Kidney (tissue), 14 donors: ENCODE results near the gene CLEC7A. TPM values are rescaled to one million over a fixed set of nuclear protein-coding genes. Genes with fewer than 3 reads are reported as not detected.

Experiments
- DNase-seq, 5 donors: peaks; one replicate each; pipeline ENCODE4 v3.0.0-alpha.2; 2013 to 2020
- FAIRE-seq: peaks from 2 replicates; lab custom pipeline; 2012; peaks lifted over from hg19 to GRCh38; lab: Jason Lieb, UNC
- H3K27ac ChIP-seq, 2 donors: one replicate each; pipeline ENCODE4 v1.7.0; 2013; ENCODE audit warnings: low read depth in 2 of 2, low read length in 2 of 2, inconsistent platforms in 1 of 2
- H3K27me3 ChIP-seq: one replicate; pipeline ENCODE4 v1.7.1; 2013; ENCODE audit warnings: low read length, inconsistent platforms; ENCODE audit not compliant: control insufficient read depth, insufficient read depth
- H3K36me3 ChIP-seq, 3 donors: one replicate each; pipeline versions ENCODE4 v1.7.0 to v1.7.1; 2013; ENCODE audit warnings: low read length in 3 of 3, control low read depth in 1 of 3, inconsistent platforms in 1 of 3; ENCODE audit not compliant: insufficient read depth in 3 of 3, control insufficient read depth in 2 of 3
- H3K4me1 ChIP-seq, 3 donors: one replicate each; pipeline versions ENCODE4 v1.7.0 to v1.7.1; 2013; ENCODE audit warnings: low read length in 3 of 3, inconsistent platforms in 1 of 3, low read depth in 1 of 3; ENCODE audit not compliant: control insufficient read depth in 2 of 3, insufficient read depth in 2 of 3
- H3K4me3 ChIP-seq, 3 donors: one replicate each; pipeline versions ENCODE4 v1.7.0 to v1.8.1; 2013; ENCODE audit warnings: low read length in 3 of 3, control low read depth in 1 of 3, inconsistent platforms in 1 of 3
- H3K9ac ChIP-seq, 3 donors: one replicate each; pipeline versions ENCODE4 v1.7.0 to v1.7.1; 2013; ENCODE audit warnings: low read length in 3 of 3, control low read depth in 1 of 3, inconsistent platforms in 1 of 3
- H3K9me3 ChIP-seq, 3 donors: one replicate each; pipeline versions ENCODE4 v1.7.0 to v1.7.1; 2013; ENCODE audit warnings: low read length in 3 of 3, control low read depth in 1 of 3, inconsistent platforms in 1 of 3; ENCODE audit not compliant: control insufficient read depth in 2 of 3, insufficient read depth in 1 of 3
- CTCF ChIP-seq: IDR thresholded peaks from 3 replicates; pipeline ENCODE4 v1.5.1; 2012; ENCODE audit warnings: mild to moderate bottlenecking, moderate library complexity, borderline replicate concordance; ENCODE audit not compliant: insufficient read depth; ENCODE audit errors: extremely low read depth
- intact Hi-C: fragments of 100-400 bp; cut with DNase I; formaldehyde crosslinking; loops from one replicate; pipeline ENCODE4 v1.11.1; 2022
- polyA plus RNA-seq: library from polyadenylated mRNA; stranded (reverse); fragments of 350-450 nt; fragmentation: Illumina TruSeq; extraction: RNeasy Lipid Tissue Mini Kit (QIAGEN cat#74804); gene quantifications from one replicate; pipeline ENCODE4 v1.2.3, GENCODE V29; 2014; ENCODE audit warnings: low read depth, low replicate concordance; ENCODE audit not compliant: insufficient read depth
- total RNA-seq: library from RNA; stranded (reverse); fragmentation: NEBNext Ultra II Directional; extraction: Animal tissue kit (Norgen Biotek cat#: 25700); gene quantifications from one replicate; pipeline ENCODE4 v1.2.1, GENCODE V29; 2021
- donor health status: control.
- donor health status: control.
- donor health status: control.
- donor health status: control.
- donor health status: control.
- donor health status: DM: yes; HTN: yes; CAD: no.
- donor health status: Normal renal cell carcinoma (clear cell type).

CLEC7A gene
- total and polyA plus RNA-seq, 2 donors from 2014 or later = 0.43 to 20.0 TPM

- no peak for TF ChIP-seq CTCF
- intact Hi-C loops = no loop called here
- FAIRE-seq (no peak), DNase-seq (peak in 3 of 5 donors; percentile 61 to 86 (median 83))
- Histone ChIP-seq H3K27ac (peak overlapping the region; percentile 75 to 92), H3K9ac (peak overlapping the region in 1 of 3 donors; percentile 22), H3K4me3 (no peak overlapping the region), H3K4me1 (no peaks in the 10 kb centered on the region), H3K27me3 (no peaks in the 10 kb centered on the region), H3K36me3 (no peaks in the 10 kb centered on the region), H3K9me3 (no peaks in the 10 kb centered on the region)
Observed at GRCh38 chr12:10175846-10176636, 46.0 kb upstream of the CLEC7A start.

- no peak for FAIRE-seq
Observed at GRCh38 chr12:10174986-10175614, 45.1 kb upstream of the CLEC7A start.

GRCh38 chr12:10171973-10172728, 42.2 kb upstream of the CLEC7A start, which contains the start of gene OLR1:
TSS of gene OLR1 (minus strand) at chr12:10172132. CDS start at chr12:10172077, 55 bp downstream.
- intact Hi-C loops = no loop called here
- H3K36me3 ChIP-seq = no peaks in the 10 kb centered on the region
- H3K4me3 ChIP-seq = no peak within 1 kb of the TSS
- no peak within 1 kb of the TSS for H3K9ac ChIP-seq
- no peak for TF ChIP-seq CTCF
- no peaks in the 10 kb centered on the region for H3K9me3 ChIP-seq
- DNase-seq = no peak
- no peaks in the 10 kb centered on the region for H3K4me1 ChIP-seq
- no peak within 1 kb of the TSS for H3K27ac ChIP-seq
- no peak for FAIRE-seq
- H3K27me3 ChIP-seq = no peaks in the 10 kb centered on the region

More at GRCh38 chr12:10174986-10175614, 45.1 kb upstream of the CLEC7A start:
- H3K9ac ChIP-seq = no peak overlapping the region
- peak overlapping the region; percentile 73 to 75 for H3K27ac ChIP-seq
- no peak for DNase-seq
- no peaks in the 10 kb centered on the region for H3K4me1 ChIP-seq
- H3K36me3 ChIP-seq = no peaks in the 10 kb centered on the region
- H3K27me3 ChIP-seq = no peaks in the 10 kb centered on the region
- intact Hi-C loops = no loop called here
- TF ChIP-seq CTCF = no peak
- H3K9me3 ChIP-seq = no peaks in the 10 kb centered on the region
- no peak overlapping the region for H3K4me3 ChIP-seq
